NCI-H146 (cell line): ENCODE results near the gene CAMKMT.
"Not testable (repeated sequence)": the region's sequence is repeated elsewhere in the genome, so short reads cannot be mapped to it uniquely, and the experiment has no call there.

Experiments used
- DNase-seq: peaks from one replicate; lab custom pipeline; 2025; lab: John Stamatoyannopoulos, UW

CAMKMT gene

DNA sequence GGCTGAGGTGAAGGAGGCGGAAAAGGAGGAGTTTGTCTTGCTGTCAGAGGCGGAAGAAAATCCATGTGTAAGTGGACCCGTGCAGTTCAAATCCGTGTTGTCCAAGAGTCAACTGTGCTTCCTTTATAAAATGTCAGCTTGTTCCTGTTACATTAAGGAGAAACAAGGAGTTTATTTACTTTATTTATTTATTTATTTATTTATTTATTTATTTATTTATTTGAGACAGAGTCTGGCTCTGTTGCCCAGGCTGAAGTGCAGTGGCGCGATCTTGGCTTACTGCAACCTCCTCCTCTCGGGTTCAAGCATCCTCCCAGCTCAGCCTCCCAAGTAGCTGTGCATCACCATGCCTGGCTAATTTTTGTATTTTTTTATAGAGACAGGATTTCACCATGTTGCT is 143.9 kb downstream of the CAMKMT start:
- DNase-seq = not testable (repeated sequence)

DNA sequence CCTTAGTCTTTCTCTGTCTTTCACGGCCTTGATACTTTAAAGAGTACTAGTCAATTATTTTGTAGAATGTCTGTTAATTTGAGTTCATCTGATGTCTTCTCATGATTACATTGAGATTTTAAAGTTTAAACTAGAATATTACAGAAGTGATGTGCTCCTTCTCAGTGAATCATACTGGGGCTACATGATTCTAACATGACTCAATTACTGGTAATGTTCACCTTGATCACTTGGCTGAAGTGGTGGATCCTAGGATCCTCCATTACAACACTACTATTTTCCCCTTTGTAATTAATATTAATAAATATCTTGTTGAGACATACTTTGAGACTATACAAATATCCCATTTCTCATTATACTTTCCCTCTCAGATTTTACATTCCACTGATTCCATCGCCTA is 148.5 kb downstream of the CAMKMT start:
- DNase-seq = no peak

DNA sequence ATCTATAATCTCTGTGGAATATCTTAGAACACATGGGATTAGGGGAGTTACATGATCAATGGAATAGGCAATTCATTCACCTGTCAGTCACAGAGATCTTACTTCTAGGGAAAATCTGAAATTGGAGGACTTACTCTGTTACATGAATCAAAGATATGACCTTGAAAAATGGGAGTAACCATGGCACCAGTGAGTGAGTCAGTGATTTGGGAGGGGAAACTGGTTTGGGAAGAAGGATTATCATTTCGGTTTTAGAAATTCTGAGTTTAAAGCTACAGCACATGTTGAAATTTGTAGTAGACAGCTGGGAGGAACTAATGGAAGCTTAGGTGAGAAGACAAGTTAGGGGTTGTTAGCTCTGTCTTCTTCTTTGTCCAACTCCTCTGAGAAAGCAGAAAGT is 153.7 kb downstream of the CAMKMT start:
- no peak for DNase-seq

DNA sequence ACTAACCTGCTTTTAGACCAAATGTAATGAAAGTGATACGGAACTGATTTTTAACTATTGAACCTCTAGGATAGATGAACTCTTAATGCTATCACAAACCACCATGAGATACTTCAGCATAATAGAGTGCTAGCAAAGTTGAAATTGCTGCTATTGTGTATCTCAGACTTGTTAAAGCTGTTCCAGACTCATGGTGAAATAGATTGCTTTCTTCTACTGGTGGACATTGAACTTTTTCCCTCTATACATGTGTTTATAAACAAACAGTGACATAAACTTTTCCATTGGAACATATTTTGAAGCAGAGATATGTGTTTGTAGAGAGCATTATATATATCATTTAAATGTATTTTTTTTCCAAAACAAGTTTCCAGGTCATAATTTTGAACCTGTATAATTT is 157.3 kb downstream of the CAMKMT start:
- no peak for DNase-seq

DNA sequence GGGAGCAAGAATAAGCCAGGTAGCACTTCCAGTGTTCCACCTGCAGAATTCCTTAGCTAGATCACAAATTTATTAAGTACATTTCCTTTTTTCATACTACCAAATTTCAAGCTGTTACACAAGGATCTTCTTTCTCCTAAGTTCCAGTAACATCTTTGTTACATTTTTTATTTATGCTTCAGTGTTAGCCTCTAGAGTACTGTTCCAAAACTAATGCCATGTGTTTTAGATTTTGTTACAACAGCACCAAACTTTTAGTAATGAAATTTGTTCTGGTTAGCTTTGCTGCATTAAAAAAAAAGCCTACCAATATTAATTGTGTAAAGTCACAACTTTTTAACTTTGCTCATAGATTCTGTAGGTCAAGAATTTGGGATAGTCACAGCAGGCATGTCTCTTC is 161.1 kb downstream of the CAMKMT start:
- no peak for DNase-seq

DNA sequence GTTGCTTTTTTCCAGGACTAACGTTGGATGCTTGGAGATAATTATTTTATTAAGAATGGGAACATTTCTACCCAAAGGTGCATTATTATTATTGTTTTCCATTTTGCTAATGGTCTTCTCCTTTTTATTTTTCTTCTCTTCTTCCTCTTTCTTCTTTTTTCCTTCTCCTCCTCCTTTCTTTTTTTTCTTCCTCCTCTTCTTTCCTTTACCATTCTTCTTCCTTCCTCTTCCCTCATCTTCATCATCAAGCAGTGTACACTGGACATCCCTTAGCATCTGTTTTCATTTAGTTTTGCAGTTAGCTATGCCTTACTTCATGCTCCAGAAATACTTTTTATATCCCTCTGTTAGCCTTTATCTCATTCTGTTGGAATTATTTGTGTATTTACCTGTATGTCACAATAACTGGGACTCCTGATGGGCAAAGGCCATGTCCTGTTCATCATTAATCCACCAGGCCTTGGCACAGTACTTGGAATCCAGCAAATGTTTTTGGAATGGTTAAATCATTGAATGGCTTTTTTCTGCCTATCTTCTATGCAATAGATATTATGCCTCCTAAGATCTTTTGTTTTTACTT is 162.7 kb downstream of the CAMKMT start:
- no peak for DNase-seq

DNA sequence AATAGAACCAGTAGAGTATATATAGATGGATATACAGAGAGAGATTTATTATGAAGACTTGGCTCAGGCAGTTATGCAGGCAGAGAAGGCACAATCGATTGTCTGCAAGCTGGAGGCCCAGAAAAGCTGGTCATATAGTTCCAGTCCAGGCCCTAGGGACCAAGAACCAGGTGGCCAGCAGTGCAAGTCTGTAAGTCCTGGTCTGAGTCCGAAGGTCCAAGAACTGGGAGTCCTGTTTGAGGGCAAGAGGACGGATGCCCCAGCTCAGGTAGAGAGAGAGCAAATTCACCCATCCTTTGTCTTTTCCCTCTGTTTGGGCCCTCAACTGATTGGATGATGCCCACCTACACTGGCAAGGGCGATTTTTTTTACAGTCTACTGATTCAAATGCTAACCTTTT is 164.6 kb downstream of the CAMKMT start:
- DNase-seq = no peak

DNA sequence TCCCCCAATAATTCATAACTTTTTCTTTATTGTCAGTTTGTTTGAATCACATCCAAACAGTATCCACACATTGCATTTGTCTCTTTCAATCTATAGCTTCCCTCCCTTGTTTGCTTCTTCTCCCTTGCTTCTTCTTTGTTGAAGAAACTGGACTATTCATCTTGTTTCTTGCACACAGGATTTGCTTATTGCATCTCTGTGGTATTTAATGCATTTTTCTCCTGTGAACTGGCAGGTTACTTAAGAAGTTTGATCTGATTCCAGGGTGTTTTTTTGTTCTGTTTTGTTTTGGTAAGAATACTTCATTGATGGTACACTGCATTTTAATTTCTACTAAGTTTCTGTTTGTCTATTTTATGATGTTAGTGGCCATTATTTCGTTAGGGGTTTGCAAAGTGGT is 166.8 kb downstream of the CAMKMT start:
- no peak for DNase-seq

DNA sequence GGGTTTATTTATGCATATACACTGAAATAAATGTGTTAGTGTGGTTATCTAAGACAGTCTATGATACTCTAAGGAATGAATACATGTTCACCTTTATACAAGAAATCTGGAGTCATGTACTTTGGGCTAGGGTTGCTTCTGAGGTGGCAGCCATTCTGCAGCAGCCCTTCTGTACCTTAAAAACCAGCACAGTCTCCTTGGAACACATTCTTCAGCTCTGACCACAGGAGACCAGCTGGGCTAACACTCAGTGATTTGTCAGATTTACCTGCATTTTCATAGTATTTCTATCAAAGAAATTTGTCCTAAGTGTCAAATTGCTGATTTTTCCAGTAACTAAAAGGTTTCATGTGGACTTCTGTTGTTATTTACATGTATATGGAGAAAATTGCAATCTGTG is 167.7 kb downstream of the CAMKMT start:
- no peak for DNase-seq

DNA sequence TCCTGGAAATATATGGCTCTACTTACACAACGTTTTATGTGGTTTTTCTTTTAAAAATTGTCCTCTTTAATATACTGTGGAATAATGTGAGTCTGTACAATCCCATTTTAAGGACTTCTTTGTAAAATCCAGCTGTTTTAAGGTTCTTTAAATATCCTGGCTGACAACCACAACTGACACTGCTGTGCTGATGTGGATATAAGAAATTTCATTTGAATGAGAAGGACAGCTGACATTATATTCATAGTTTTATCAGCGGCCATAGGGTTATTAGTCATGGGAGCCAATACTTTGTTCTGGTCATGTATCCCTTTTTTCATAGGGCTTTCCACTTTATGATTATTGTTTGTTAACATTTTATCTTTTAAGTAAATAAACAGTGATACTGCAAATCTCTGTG is 169.5 kb downstream of the CAMKMT start:
- no peak for DNase-seq

DNA sequence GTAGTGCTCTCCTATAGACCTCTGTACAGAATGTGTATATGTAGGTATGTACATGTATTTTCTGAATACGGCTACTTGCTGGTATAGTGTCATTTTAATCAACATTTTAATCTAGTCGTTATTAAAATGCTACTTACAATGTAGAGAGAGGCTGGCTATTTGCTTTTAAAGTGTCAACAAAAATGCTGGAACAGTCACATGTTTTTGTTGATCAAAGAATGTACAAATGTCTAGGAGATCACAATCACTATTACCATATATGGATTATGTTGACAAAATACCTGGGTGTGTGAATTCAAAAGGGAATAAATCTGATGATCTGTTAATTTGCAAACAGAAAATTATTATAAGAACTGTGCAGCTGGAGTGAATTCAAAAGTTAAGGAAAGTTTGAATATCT is 170.3 kb downstream of the CAMKMT start:
- DNase-seq = no peak

DNA sequence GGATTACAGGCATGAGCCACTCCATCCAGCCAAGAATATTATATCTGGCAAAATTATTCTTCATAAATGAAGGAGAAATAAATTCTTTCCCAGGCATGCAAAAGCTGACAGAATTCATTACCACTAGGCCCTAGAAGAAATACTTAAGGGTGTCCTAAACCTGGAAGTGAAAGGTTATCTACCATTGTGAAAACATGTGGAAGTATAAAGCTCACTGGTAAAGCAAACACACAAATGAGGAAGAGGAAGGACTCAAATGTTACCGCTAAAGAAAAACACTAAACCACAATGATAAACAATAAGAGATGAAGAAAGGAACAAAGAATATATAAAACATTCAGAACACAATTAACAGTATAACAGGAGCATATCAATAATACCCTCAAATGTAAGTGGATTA is 171.8 kb downstream of the CAMKMT start:
- DNase-seq = no peak

DNA sequence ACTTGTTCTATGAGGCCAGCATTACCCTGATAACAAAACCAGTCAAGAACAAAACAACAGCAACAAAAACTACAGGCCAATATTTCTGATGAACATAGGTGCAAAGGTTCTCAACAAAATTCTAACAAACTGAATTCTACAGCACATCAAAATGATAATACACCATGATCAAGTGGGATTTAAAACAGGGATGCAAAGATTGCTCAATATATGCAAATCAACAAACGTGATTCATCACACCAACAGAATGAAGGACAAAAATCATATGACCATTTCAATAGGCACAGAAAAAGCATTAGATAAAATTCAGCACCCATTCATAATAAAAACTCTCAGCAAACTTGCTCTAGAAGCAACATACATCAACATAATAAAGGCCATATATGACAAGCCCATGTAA is 173.6 kb downstream of the CAMKMT start:
- DNase-seq = no peak

DNA sequence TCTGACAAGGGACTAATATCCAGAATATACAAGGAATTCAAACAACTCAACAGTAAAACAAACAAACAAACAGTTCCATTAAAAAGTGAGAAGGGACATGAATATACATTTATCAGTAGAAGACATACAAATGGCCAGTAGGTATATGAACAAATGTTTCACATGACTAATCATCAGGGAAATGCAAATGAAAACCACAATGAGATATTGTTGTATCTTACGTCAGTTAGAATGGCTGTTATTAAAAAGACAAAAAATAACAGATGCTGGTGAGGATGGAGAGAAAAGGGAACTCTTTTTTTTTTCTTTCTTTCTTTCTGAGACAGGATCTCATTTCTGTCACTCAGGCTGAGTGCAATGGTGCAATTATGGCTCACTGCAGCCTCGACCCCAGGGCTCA is 175.5 kb downstream of the CAMKMT start:
- DNase-seq = no peak

DNA sequence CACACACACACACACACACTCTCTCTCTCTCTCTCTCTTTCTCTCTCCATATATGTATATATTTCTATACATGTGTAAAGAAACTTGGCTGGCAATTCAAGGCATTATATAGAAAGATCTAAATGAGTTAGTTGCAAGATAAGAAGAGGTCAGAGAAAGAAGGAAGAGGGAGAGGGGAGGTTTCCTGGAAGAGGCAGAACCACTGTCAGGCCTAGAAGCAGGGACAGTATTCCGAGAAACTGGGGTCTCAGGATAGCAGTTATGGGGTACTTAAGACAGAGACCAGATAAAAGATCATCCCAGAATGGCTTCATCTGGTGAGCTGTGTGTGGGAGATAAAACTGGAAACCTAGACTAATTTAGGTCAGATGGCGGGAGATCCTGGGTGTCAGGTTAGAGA is 180.8 kb downstream of the CAMKMT start:
- DNase-seq = no peak

DNA sequence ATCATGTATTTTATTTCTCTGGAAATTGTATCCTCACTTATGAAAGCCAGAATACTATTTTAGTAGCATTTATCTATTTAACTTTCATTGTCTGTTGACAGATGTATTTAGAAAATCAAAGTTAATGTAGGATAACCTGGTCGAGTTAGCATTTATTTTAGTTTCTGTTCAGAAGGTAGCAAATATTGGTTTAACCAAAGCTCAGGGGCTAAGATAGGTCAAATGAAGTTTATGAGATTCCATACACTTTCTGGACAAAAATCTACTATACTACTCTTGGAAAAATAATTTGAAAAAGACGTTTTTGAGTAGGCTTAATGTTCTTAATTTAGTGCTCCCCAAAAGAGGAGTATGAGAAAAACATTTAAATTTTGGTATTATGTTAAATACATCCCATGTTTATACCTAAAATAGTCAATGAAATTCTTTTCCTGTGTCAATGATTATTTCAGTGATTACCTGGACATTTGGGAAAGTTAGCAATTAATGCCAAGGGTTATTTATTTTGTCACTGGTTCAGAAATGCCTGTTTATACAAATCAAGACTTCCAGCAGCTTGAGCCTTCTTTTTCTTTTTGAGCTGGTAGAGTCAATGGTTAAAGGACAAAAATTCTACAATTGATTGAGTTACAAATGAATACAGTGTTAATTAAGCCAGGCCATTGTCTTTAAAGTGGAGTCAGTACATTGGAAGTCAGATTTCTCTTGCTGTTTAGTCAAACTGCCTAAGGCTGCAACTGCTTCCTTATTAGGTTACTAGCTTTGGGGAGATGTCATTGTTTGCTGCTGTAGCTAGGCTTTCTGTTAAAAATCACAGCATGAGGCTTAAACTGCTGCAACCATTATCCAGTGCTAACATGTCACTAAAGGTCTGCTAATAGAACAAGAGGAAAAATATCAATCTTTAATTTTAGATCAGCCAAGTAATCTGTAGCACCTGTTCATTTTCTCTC is 182.3 kb downstream of the CAMKMT start:
- peak; percentile 97 for DNase-seq

DNA sequence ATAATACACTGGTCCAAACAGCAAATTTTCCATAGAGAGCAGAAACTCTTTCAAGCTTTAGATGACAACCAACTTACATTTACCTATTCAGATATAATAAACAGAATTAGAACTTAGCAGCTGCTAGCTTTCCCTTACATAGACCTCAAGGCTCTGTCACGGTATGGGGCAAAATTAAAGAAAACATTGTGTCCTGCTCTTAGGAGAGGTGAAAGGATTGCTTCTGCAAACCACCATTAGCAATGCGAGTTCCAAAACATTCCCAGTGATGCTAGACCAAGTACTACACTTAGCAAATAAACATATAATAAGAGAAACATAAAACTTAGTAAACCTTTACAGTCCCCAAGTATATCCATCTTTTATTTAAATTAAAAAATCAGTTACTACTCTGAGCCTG is 183.3 kb downstream of the CAMKMT start:
- DNase-seq = peak; percentile 46

DNA sequence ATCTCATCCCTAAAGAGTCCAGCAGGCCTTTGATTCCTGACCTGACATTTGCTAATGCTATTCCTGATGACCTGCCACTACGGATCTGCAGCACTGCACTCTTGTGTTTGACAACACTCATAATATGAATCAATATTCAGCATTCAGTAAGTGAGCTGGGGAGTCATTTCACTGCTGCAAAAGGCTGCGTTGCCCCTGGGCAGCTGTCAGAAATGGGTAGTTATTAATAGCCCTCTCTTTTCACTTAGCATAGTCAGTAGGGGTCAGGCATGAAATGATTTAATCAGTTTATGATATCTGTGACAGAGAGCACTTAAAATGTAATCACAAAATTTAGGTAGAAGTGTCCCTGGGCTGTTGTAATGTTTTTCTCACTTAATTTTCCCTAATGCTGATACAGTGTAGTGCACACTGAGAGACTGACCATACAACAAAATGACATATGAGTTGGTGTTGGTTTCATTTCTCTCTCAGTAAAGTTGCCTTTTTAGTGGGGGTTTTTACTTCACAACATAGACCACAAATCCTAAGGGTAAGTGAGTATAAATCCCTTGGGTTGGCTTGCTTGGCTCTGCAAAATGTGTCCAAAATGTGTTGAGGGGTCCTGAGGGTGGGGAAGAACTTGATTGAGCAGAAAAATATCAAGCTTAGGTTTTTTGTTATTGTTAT is 184.8 kb downstream of the CAMKMT start:
- DNase-seq = peak; percentile 85

DNA sequence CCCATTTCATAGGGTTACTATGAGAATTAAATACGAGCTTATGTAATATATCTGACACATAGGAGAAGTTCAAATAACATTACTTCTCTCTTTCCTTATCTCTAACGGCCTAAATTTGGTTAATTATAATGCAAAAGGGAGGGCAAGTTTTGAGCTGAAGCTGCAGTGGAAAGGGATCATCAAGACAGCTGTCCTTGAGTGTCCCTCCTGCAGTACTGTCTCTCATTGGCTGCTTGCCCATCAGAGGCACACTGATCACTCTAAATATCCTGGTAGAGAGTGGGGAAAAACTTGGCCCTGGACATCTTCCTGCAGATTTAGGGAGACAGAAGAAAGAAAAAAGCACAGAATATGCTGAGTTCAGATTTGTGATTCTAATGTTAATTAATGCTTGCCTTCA is 186.0 kb downstream of the CAMKMT start:
- no peak for DNase-seq

DNA sequence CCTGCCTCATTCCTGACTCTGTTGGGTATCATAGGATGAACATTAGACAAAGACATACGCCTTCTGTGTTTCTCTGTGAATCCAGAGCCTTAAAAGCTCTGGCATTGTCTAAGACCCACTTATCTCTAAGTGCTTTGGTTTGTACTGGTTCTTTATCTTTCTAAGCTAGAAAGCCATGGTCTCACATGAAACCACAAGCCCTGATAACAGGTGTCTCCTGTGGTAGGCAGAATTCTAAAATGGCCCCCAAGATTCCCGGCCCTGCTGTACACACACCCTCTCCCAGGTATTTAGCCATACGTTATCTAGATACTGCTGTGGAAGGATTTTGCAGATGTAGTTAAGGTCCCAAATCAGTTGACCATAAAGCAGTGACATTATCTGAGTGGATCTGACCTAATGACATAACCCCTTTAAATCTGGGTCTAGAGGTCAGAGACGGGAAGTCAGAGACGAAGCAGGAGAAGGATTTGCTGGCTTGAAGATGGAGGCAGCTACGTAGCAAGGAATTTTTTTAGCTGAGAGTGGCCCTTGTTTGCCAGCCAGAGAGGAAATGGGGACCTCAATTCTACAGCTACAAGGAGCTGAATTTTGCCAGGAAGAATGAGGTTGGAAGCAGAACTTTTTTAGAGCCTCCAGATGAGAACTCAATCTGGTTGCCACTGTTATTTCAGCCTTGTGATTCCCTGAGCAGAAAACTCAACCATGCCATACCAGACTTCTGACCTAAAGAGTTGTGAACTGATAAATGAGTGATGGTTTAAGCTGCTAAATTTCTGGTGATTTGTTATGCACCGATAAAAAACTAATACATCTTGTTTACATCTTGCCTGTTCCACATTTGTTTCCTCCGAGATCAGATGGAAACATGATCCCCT is 186.7 kb downstream of the CAMKMT start:
- peak; percentile 39 for DNase-seq

DNA sequence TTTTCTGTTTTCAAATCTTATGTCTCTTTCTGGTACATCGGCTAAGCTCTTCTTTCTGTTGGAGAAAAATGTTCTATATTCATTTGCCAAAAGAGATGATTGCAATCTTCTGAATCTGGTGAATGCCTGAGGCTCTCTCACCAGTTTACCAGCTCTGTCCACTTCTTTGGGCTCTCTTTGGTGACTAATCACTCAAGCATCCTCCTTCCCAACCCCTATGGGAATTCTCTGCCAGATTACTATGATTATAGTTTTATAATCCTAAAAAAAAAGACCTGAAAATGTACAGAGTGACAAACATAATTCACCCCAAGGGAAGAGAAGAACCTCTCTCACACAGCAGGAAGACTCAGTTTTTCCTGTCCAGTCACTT is 187.3 kb downstream of the CAMKMT start:
- no peak for DNase-seq

DNA sequence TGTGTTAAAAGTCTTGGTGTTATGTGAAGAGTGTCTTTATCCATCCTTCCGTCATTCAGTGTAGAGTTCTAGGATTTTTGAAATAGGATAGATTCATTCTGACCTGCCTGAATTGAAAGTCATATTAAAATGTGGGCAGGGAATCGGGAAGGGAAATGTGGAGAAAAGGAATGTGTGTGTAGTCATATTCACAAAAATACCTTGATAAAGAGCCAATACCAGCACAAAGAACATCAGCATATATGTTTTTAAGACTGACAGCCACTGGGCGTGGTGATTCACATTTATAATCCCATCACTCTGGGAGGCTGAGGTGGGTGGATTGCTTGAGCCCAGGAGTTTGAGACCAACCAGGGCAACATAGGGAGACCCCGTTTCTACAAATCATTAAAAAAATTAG is 188.1 kb downstream of the CAMKMT start:
- no peak for DNase-seq
